Brain pericyte (primary cell): ENCODE measurements around the gene C1orf35.
A peak's percentile ranks its signal among the peaks of the same experiment; 100 is the strongest.

Experiments
- DNase-seq: peaks from one replicate; pipeline ENCODE4 v3.0.0-alpha.2; 2012; ENCODE audit warnings: low read depth, low spot score

C1orf35 gene

GRCh38 chr1:228109073-228109961 lies 6.2 kb upstream of the C1orf35 start, which contains the start of gene MRPL55:
TSS of gene MRPL55 (minus strand) at chr1:228109299. CDS start at chr1:228108260, 1,039 bp downstream.
- DNase-seq: peak; percentile 85

GRCh38 chr1:228108742-228109072 lies 5.6 kb upstream of the C1orf35 start:
- DNase-seq: no peak

GRCh38 chr1:228108055-228108690 lies 5.0 kb upstream of the C1orf35 start:
- DNase-seq: no peak

GRCh38 chr1:228107636-228108035 lies 4.5 kb upstream of the C1orf35 start:
- DNase-seq: no peak

- DNase-seq: no peak
Observed at GRCh38 chr1:228106800-228107054, 3.6 kb upstream of the C1orf35 start.

GRCh38 chr1:228105996-228106799 lies 3.1 kb upstream of the C1orf35 start:
- DNase-seq: no peak

- no peak for DNase-seq
Observed at GRCh38 chr1:228105270-228105995, 2.3 kb upstream of the C1orf35 start.

- no peak for DNase-seq
Observed at GRCh38 chr1:228104526-228105269, 1.6 kb upstream of the C1orf35 start.

- DNase-seq: no peak
Observed at GRCh38 chr1:228101994-228102790, 933 bp downstream of the C1orf35 start.

GRCh38 chr1:228101614-228101993 lies 1.5 kb downstream of the C1orf35 start:
- no peak for DNase-seq

- DNase-seq: no peak
Observed at GRCh38 chr1:228100822-228101613, 2.1 kb downstream of the C1orf35 start.

- no peak for DNase-seq
Observed at GRCh38 chr1:228099331-228099732, 3.8 kb downstream of the C1orf35 start.

GRCh38 chr1:228098323-228098931 lies 4.7 kb downstream of the C1orf35 start:
- no peak for DNase-seq

GRCh38 chr1:228097333-228098081 lies 5.6 kb downstream of the C1orf35 start:
- DNase-seq: no peak

GRCh38 chr1:228096416-228097332 lies 6.5 kb downstream of the C1orf35 start:
- DNase-seq: no peak

GRCh38 chr1:228095938-228096337 lies 7.2 kb downstream of the C1orf35 start:
- no peak for DNase-seq

- no peak for DNase-seq
Observed at GRCh38 chr1:228095161-228095560, 8.0 kb downstream of the C1orf35 start.
